GM12872 (cell line): ENCODE measurements around the gene P3R3URF.
A peak's percentile ranks its signal among the peaks of the same experiment; 100 is the strongest.

ENCODE experiments used
- CTCF ChIP-seq: IDR thresholded peaks from 3 replicates; pipeline ENCODE4 v1.5.1; 2011; ENCODE audit warnings: low read depth, mild to moderate bottlenecking, low read length, moderate library complexity; ENCODE audit not compliant: insufficient read depth

Gene P3R3URF

DNA sequence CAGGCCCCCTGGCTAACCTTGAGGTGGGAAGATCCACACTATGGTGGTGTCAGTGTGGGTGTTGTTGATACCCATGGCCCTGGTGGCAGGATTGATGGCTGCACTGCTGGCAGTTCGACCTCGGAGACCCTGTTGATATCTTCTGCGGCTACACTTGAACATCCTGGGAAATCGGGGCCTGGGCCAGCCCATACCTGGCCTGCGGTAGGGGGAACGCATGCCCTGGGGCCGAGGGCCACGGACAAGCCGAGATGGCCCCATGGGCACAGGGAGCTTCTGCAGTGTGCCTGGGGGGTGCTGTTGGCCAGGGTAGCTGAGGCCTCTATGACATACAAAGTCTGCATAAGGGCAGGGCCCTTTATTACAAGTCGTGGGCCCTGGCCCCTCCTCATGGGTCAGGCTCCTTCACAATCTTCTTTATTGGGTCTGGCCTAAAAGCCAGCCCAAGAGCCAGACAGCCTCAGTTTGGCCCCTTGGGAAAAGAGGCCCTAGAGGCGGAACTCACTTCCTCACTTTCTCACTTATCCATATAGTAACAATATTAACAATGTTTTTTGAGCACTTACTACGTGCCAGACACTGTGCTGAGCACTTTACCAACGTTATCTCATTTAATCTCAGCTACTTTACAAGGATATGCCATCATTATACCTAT is at the start of gene P3R3URF:
TSS of gene P3R3URF (minus strand) at position 278 of the 655 bp plus-strand sequence. CDS start at position 261, 17 bp downstream.
- TF ChIP-seq CTCF: no peak

DNA sequence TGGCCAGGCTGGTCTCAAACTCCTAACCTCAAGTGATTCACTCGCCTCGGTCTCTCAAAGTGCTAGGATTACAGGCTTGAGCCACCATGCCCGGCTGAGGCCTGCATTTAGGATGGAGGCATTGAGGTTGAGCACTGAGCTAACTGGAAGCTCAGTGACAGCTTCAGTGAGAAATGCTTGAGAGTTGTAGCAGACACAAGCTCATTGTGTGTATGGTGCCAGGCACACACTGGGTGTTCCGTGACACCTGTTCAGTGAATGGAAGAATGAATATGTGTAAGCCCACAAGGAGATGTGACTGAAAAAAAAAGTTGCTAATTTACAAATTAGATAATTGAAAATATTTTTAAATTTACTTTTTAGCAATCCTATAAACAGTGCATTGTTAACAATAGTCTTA is 48.7 kb upstream of the P3R3URF start:
- TF ChIP-seq CTCF: no peak

DNA sequence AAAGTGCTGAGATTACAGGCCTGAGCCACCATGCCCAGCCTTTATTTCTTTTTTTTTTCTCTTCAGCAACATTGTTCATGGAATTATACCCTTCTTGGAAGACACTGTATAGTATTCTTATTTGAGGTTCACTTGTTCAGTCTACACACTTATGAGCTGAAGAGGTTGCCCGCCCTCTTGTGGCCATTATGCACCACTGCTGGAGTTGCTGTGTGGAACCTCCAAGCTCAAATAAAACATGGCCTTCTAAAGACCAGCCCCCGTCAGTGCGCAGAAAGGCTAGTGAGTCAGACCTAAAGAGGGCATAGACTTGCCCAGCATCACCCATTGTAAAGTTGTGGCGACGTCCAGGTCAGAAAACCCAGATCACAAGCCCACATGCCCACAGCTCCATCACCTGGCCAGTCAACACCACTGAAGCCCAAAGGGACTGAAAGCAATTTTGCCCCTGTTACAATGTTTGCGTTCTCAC is 47.2 kb upstream of the P3R3URF start:
- TF ChIP-seq CTCF: peak; percentile 91

DNA sequence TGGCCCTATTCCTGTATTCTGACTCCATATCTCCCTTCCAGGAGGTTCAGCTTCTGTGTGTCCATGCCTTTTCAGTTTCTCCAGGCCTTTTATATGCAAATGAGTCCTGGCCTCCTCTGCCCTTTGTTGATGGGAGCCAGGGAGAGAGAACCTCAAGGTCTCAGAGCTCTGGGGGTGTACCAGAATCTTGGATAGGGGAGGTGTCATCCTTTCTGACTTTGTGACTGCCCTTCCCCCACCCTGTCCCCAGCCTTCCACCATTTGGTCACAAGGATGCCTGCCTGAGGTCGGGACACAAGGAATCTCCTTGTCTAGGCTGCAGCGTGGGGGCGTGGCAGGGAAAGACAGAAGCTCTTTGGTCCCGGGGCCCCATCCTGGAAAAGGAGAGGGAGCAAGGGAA is 45.5 kb upstream of the P3R3URF start:
- TF ChIP-seq CTCF: no peak

DNA sequence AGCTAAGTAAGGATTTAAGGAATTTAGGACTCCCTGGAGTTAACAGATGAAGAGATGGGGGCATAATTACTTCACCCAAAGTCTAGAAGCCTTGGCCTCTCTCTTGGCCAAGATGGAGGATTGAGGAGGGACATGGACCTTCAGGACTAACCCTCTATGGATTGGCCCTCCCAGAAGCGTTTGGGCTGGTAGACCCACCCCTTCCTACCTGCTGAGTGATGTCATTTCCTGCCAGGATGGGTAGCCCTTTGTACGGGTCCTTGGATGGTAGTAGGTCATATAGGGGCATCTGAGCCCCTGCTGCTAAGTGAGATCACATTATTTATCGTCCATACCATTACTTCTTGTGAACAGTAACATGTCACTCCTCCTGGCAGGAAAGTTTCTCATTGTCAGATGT is 44.5 kb upstream of the P3R3URF start:
- TF ChIP-seq CTCF: no peak

- TF ChIP-seq CTCF: no peak
Observed at GRCh38 chr1:46219551-46220520, 43.5 kb upstream of the P3R3URF start.

GRCh38 chr1:46218443-46218842 is 42.2 kb upstream of the P3R3URF start:
- no peak for TF ChIP-seq CTCF
